GM12872 (cell line): Measurements from ENCODE around the gene PCK2.

Experiments used
- TF ChIP-seq, protein P1 (sequence below): IDR thresholded peaks from 3 replicates; pipeline ENCODE4 v1.5.1; 2011; ENCODE audit warnings: low read depth, mild to moderate bottlenecking, low read length, moderate library complexity; ENCODE audit not compliant: insufficient read depth

PCK2 gene

DNA sequence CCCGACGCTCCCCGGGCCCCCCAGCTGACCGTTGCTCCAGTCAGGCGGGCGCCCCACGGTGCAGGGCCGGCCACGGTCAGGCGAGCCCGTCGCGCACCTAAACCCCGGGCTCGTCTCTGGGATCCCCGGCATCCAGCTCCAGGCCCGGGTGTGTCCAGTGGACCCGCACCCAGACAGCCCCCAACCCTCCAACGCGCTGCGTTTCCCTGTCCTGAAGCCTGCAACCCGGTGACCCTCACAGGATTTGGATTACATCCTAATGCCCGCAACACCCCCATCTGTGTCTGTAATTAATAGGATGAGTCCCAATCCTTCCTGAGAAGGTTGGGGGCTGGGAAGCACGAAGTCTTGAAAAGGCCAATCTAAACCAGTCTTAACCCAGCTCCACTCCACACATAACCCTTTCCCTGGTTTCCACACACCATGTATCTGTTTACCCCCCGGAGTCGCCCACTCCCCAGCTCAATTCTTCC, 12.3 kb upstream of the PCK2 start:
- TF ChIP-seq, protein P1, sequence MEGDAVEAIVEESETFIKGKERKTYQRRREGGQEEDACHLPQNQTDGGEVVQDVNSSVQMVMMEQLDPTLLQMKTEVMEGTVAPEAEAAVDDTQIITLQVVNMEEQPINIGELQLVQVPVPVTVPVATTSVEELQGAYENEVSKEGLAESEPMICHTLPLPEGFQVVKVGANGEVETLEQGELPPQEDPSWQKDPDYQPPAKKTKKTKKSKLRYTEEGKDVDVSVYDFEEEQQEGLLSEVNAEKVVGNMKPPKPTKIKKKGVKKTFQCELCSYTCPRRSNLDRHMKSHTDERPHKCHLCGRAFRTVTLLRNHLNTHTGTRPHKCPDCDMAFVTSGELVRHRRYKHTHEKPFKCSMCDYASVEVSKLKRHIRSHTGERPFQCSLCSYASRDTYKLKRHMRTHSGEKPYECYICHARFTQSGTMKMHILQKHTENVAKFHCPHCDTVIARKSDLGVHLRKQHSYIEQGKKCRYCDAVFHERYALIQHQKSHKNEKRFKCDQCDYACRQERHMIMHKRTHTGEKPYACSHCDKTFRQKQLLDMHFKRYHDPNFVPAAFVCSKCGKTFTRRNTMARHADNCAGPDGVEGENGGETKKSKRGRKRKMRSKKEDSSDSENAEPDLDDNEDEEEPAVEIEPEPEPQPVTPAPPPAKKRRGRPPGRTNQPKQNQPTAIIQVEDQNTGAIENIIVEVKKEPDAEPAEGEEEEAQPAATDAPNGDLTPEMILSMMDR, result no peak

DNA sequence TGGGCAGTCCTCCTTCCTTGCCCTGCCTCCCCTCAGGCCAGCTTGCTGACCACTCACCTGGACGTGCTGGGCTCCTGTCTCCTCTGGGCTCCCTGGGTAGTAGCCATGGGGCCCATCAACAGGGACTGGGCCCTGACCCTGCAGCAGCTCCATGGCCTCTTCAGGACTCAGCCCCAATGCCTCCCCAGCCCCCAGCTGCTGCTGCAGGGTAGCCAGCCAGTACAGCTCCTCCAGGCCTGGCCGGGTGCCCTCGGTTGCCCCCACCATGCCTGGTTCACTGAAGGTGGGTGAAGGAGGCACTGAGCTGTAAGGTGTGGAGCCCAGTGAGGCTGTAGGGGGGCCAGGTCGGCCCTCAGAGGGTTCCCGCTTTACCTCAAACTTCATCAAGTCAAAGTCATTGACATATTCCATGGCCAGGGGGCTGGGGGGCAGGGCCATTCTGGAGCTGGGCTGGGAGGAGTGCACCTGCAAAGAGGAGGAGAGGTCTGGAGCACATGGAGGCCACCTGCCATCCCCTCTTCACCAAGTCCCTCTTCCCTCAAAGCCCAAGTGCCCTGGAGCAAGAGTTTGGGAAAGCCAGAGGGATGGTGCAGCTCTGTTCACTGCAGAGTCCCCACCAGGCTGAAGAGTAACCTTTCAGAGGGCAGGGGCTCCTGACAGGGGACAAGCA, 11.6 kb upstream of the PCK2 start:
- TF ChIP-seq, protein P1, result no peak

DNA sequence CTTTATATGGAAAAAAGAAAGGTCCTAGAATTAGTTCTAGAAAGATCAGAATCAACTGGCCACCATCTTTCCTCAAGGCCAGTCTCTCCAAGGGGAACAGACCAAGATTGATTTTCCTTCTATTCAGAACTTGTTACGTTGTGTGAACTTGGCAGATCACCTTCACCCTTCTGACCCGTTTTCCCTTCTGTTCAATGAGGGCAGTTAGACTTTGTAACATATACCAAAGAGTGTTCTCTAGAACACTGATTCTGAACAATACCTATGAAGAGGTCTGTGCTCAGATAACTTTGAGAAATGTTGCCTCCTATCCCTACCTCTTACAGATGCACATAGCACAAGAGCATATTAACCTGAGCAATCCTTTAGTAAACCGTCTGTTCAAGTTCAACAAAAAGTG, 10.6 kb upstream of the PCK2 start:
- TF ChIP-seq, protein P1, result no peak

DNA sequence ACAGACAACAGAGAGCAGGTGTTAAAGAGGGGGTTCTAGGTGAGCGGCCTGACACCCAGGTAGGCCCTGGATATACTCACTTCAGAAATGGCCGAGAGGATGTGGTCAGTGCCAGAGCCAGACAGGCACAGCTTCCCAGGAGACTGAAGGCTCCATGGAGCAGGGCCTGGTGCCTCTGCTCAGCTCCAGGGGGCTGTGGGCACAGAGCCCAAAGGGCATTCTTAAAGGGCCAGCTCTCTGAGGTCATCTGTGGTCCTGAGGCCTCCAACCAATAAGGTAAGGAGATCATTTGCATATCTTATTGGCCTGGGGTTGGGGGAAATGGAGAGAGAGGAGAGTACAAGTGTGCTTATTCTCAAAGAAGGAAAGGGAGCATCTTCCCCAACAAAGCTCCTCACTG, 9.7 kb upstream of the PCK2 start:
- TF ChIP-seq, protein P1, result no peak

DNA sequence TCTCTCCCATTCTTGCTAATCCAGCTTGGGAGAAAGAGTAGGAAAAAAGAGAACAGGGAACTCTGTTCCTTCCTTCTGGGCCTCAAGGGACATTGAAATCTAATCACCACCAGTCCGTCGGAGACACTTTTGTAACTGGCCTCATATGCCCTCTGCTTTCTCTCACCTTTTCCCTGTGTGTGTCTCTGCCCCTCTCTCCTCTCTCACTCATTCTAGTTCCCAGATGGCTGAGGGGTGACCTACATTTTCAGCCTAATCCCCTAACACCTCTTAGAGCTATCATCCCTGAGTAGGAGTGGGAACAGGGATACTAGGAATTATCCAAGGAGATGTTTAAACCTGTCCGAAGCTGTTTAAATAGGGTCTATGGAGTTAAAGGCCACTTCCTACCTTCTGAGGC, 8.9 kb upstream of the PCK2 start:
- TF ChIP-seq, protein P1, result no peak

DNA sequence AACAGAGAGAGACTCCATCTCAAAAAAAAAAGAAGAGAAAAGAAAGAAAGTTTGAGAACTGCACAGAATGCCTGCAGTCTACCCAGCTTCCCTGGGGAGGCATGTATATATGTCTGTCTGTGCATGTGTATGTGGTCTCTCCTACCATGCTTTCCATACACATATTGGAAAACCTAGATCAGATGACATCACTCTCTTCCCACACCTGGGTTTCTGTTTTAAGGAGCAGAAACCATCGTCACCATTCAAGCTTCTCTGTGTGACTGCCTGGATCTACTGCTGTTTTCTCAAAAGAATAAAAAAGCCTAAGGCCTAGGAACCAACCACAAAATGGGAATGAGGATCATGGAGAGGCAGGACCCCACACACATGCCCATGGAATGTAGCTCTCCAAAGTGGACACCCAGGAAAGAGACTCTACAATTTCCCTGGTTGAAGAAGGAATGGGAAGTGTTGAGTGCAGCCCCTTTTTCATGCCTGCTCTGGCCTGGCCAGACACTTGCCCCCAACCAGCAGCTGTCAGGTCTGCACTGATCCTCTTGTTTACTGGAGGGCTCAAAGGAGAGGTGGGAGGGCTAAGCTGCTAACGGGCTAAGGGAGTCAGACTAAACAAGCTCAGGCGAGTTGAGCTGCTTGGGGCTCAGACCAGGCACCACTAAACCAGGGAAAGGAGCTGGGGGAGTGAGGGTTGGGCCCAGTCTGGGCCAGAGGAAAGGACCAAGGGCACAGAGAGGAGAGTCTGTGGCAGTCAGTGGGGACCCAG, 7.7 kb upstream of the PCK2 start:
- TF ChIP-seq, protein P1, result no peak

DNA sequence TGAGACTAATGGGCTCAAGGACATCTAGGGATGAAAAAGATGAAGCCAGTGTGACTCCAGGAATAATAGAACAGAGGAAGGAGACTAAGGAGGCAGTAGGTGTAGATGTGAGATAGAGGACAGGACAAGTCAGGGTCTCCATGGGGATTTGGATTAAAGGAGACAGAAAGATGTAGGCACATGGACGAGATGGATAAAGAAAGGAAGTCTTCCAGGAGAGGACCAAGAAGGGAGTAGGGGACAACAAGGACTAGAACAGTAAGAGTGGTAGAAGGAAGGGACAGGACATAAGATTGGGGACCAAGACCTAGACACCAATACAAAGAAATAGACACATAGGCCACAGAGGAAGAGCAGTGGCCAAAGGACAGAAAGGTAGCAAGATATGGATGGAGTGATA, 7.1 kb upstream of the PCK2 start:
- TF ChIP-seq, protein P1, result no peak
